K562 (cell line): ENCODE results near the gene PTGR3. TPM values are rescaled to one million over a fixed set of nuclear protein-coding genes. Genes with fewer than 3 reads are reported as not detected.

Source experiments
- ATAC-seq: fragments of 200-7000 bp; cut with Tn5 transposase; 3 replicates; pipeline ENCODE4 v1.9.1; 2020; ENCODE audit warnings: moderate library complexity
- BruUV-seq: library from RNA; stranded (reverse); fragments of 400-500 nt; replicated peaks from 2 replicates; lab custom pipeline; 2021; lab: Mats Ljungman, UMichigan
- CTCF ChIA-PET: fragments of 300-600 bp; formaldehyde crosslinking; extraction: SDS; loops from one replicate; lab custom pipeline; 2021; ENCODE audit warnings: low intra/inter-chr PET ratio; lab: Yijun Ruan, JAX
- POLR2A ChIA-PET: fragments of 300-600, 350-650 bp; sonication (Branson Sonifier 250); formaldehyde crosslinking; extraction: SDS; loops from one replicate; lab custom pipeline; 2021; ENCODE audit warnings: antibody characterized with exemption, inconsistent platforms; lab: Yijun Ruan, JAX
- DNase-seq, 4 experiments: peaks; one replicate each; pipeline versions ENCODE4 v3.0.0 to v3.0.0-alpha.2; 2011 to 2018; ENCODE audit warnings: low spot score in 3 of 4, mixed read lengths in 3 of 4; ENCODE audit errors: extremely low read depth in 1 of 4
- FAIRE-seq: peaks from 2 replicates; lab custom pipeline; 2011; peaks lifted over from hg19 to GRCh38; lab: Jason Lieb, UNC
- H2AFZ ChIP-seq: 2 replicates; pipeline ENCODE4 v1.6.0; 2011; ENCODE audit warnings: low read depth, low read length, control low read depth, inconsistent platforms
- H3K27ac ChIP-seq: fragments of 200-600 bp; 3 replicates; pipeline ENCODE4 v1.8.0; 2011; ENCODE audit warnings: low read depth, mild to moderate bottlenecking, control low read depth, inconsistent platforms, low read length, moderate library complexity, mixed read lengths; ENCODE audit errors: extremely low read depth
- H3K27me3 ChIP-seq, 2 experiments: fragments of 300-600 bp in 1 of 2; 2 replicates in 1 of 2; 3 replicates in 1 of 2; pipeline versions ENCODE4 v1.6.0 to v1.8.0; 2011; ENCODE audit warnings: inconsistent platforms in 2 of 2, low read length in 2 of 2, mild to moderate bottlenecking in 1 of 2, mixed read lengths in 1 of 2, moderate library complexity in 1 of 2; ENCODE audit not compliant: control insufficient read depth in 2 of 2, insufficient read depth in 2 of 2
- H3K36me3 ChIP-seq: fragments of 300-600 bp; 3 replicates; pipeline ENCODE4 v1.8.0; 2011; ENCODE audit warnings: mild to moderate bottlenecking, low read length, inconsistent platforms; ENCODE audit not compliant: control insufficient read depth, insufficient read depth
- H3K4me1 ChIP-seq, 2 experiments: fragments of 200-600 bp in 1 of 2; replicated peaks in 1 of 2; 2 replicates in 1 of 2; 3 replicates in 1 of 2; pipeline versions ENCODE4 v1.5.1 to v1.8.0; 2011; ENCODE audit warnings: inconsistent platforms in 2 of 2, low read length in 2 of 2, mild to moderate bottlenecking in 1 of 2, mixed read lengths in 1 of 2, moderate library complexity in 1 of 2; ENCODE audit not compliant: control insufficient read depth in 2 of 2, insufficient read depth in 2 of 2
- H3K4me2 ChIP-seq: 2 replicates; pipeline ENCODE4 v1.6.1; 2011; ENCODE audit warnings: low read length, control low read depth, inconsistent platforms, mixed read lengths; ENCODE audit not compliant: insufficient read depth
- H3K4me3 ChIP-seq: fragments of 200-600 bp; sonication (generic), shearing (Covaris generic); 2 replicates; pipeline ENCODE4 v1.5.1; 2016; ENCODE audit warnings: control low read depth, inconsistent platforms
- H3K79me2 ChIP-seq: fragments of 200-600 bp; 3 replicates; pipeline ENCODE4 v1.8.0; 2011; ENCODE audit warnings: low read length, inconsistent platforms; ENCODE audit not compliant: control insufficient read depth, insufficient read depth
- H3K9ac ChIP-seq, 2 experiments: 2 replicates each; pipeline versions ENCODE4 v1.6.0 to v1.6.1; 2011; ENCODE audit warnings: low read depth in 2 of 2, low read length in 2 of 2, control low read depth in 1 of 2, inconsistent platforms in 1 of 2, mild to moderate bottlenecking in 1 of 2, mixed read lengths in 1 of 2; ENCODE audit not compliant: insufficient read depth in 1 of 2
- H3K9me1 ChIP-seq: one replicate; pipeline ENCODE4 v1.6.0; 2011; ENCODE audit warnings: inconsistent platforms, mild to moderate bottlenecking, low read length, moderate library complexity; ENCODE audit not compliant: control insufficient read depth, insufficient read depth
- H3K9me3 ChIP-seq: replicated peaks from 2 replicates; pipeline ENCODE4 v1.5.1; 2011; ENCODE audit warnings: low read depth, low read length, inconsistent platforms; ENCODE audit not compliant: control insufficient read depth, insufficient read depth
- H4K20me1 ChIP-seq: replicated peaks from 2 replicates; pipeline ENCODE4 v1.6.1; 2011; ENCODE audit warnings: low read length, inconsistent platforms, mixed read lengths; ENCODE audit not compliant: control insufficient read depth, insufficient read depth
- CBX2 ChIP-seq: fragments of 200-600 bp; sonication (generic); IDR thresholded peaks from one replicate; pipeline ENCODE4 v1.6.1; 2012; ENCODE audit warnings: mild to moderate bottlenecking, low read length, inconsistent platforms; ENCODE audit not compliant: insufficient read depth, poor library complexity, severe bottlenecking
- CBX8 ChIP-seq: fragments of 200-600 bp; sonication (generic); IDR thresholded peaks from 2 replicates; pipeline ENCODE4 v1.6.1; 2012; ENCODE audit warnings: borderline replicate concordance, mixed run types, low read depth, mild to moderate bottlenecking, moderate library complexity, mixed read lengths, low read length, control low read depth, inconsistent platforms; ENCODE audit not compliant: poor library complexity, severe bottlenecking; ENCODE audit errors: extremely low read depth
- CXXC5 ChIP-seq: fragments of 250-450 bp; sonication (Bioruptor Pico); IDR thresholded peaks from 2 replicates; pipeline ENCODE4 v1.8.0; 2022; ENCODE audit warnings: inconsistent platforms, mild to moderate bottlenecking, moderate library complexity
- HDAC8 ChIP-seq: fragments of 450-650 bp; IDR thresholded peaks from 2 replicates; pipeline ENCODE4 v1.6.1; 2016; ENCODE audit warnings: mild to moderate bottlenecking, missing genetic modification characterization, moderate library complexity, missing compliant biosample characterization
- KDM4B ChIP-seq, 2 experiments: fragments of 450-650 bp in 1 of 2; sonication (generic) in 1 of 2; IDR thresholded peaks; 2 replicates each; pipeline ENCODE4 v1.6.1; 2016 to 2017; ENCODE audit warnings: borderline replicate concordance in 2 of 2, antibody characterized with exemption in 1 of 2, low read depth in 1 of 2, mild to moderate bottlenecking in 1 of 2
- KHSRP ChIP-seq: fragments of 450-650 bp; IDR thresholded peaks from 2 replicates; pipeline ENCODE4 v1.6.1; 2017
- MEF2D ChIP-seq: conservative IDR thresholded peaks from 2 replicates; pipeline ENCODE4 v1.6.1; 2016; ENCODE audit warnings: low read depth, missing genetic modification characterization, missing compliant biosample characterization
- NR2C2 ChIP-seq, 2 experiments: fragments of 200-800 bp in 1 of 2; sonication (Bioruptor generic) in 1 of 2; sonication (generic) in 1 of 2; formaldehyde crosslinking in 1 of 2; IDR thresholded peaks; 2 replicates each; pipeline versions ENCODE4 v1.6.1 to v1.8.0; 2016 to 2022; ENCODE audit warnings: mild to moderate bottlenecking in 1 of 2, missing compliant biosample characterization in 1 of 2, missing genetic modification characterization in 1 of 2, missing genetic modification reagents in 1 of 2
- SRSF9 ChIP-seq: fragments of 200-400 bp; formaldehyde crosslinking; IDR thresholded peaks from 2 replicates; pipeline ENCODE4 v1.6.1; 2017; ENCODE audit warnings: low read depth, low read length, borderline replicate concordance
- TEAD2 ChIP-seq: fragments of 450-650 bp; IDR thresholded peaks from 2 replicates; pipeline ENCODE4 v1.6.1; 2016; ENCODE audit warnings: missing genetic modification characterization, control low read depth, missing compliant biosample characterization
- U2AF1 ChIP-seq: fragments of 200-400 bp; formaldehyde crosslinking; optimal IDR thresholded peaks from 2 replicates; pipeline ENCODE3; 2017; ENCODE audit warnings: mild to moderate bottlenecking, low read depth, low read length, moderate library complexity
- ZC3H11A ChIP-seq: IDR thresholded peaks from 2 replicates; pipeline ENCODE4 v1.6.1; 2012; ENCODE audit warnings: low read depth, low read length, improper control_type of control experiment
- ZFX ChIP-seq: sonication (generic); formaldehyde crosslinking; IDR thresholded peaks from 2 replicates; pipeline ENCODE4 v1.8.0; 2022; ENCODE audit warnings: mild to moderate bottlenecking, missing genetic modification reagents, moderate library complexity
- ZKSCAN8 ChIP-seq: fragments of 200-800 bp; sonication (Bioruptor generic); IDR thresholded peaks from 2 replicates; pipeline ENCODE4 v1.6.1; 2016; ENCODE audit warnings: missing genetic modification characterization, missing compliant biosample characterization
- ZNF311 ChIP-seq: fragments of 250-450 bp; sonication (Bioruptor Pico); IDR thresholded peaks from 2 replicates; pipeline ENCODE4 v1.4.0; 2020; ENCODE audit warnings: mild to moderate bottlenecking, moderate library complexity
- WGBS: fragments of 100-300 bp; shearing (Covaris generic); methylation state at CpG from one replicate; pipeline ENCODE4 v1.1.6; 2016; ENCODE audit warnings: low coverage, mixed read lengths; ENCODE audit not compliant: insufficient coverage; ENCODE audit errors: missing lambda C conversion rate; 5-methylcytosine and 5-hydroxymethylcytosine counted together
- in situ Hi-C: fragments of 300-500 bp; cut with MboI; formaldehyde crosslinking; loops from 4 replicates; pipeline ENCODE4 v1.15.0; 2018; ENCODE audit warnings: inconsistent platforms, mixed read lengths
- intact Hi-C: fragments of 100-400 bp; cut with micrococcal nuclease; formaldehyde crosslinking; loops from 2 replicates; pipeline ENCODE4 v1.14.2; 2022
- polyA plus RNA-seq, 8 experiments: library from polyadenylated mRNA; depleted of rRNA in 4 of 8; stranded (reverse) in 5 of 8; unstranded in 3 of 8; fragments of >200 nt; fragmentation: Nextera tagmentation in 2 of 8; fragmentation: Illumina TruSeq in 1 of 8; extraction: Ambion mirVana in 2 of 8; extraction: Trizol in 1 of 8; gene quantifications; 2 replicates each; pipeline versions ENCODE4 v1.2.1 to v1.2.3, GENCODE V29; 2011 to 2014; ENCODE audit warnings: inconsistent platforms in 1 of 8, missing spikeins in 1 of 8
- total RNA-seq, 7 experiments: library from RNA; depleted of rRNA in 6 of 7; stranded (reverse); fragments of >200 nt in 6 of 7; fragmentation: Illumina TruSeq in 2 of 7; extraction: Trizol in 2 of 7; gene quantifications; 2 replicates each; pipeline versions ENCODE4 v1.2.1 to v1.2.3, GENCODE V29; 2011 to 2021; ENCODE audit warnings: low replicate concordance in 1 of 7
- TF ChIP-seq, protein P1 (sequence below): fragments of 450-650 bp; formaldehyde crosslinking; IDR thresholded peaks from 2 replicates; pipeline ENCODE4 v1.4.0; 2022; ENCODE audit warnings: mild to moderate bottlenecking, moderate library complexity
- TF ChIP-seq, protein P2 (sequence below): sonication (generic); formaldehyde crosslinking; IDR thresholded peaks from 2 replicates; pipeline ENCODE4 v1.8.1; 2023; ENCODE audit warnings: missing genetic modification reagents, mild to moderate bottlenecking, borderline replicate concordance

PTGR3 gene
- total and polyA plus RNA-seq, 9 of the 15 experiments (the other 6 are each of a cell fraction or from before 2014, with no cell fraction given): 4.1 to 32.3 (median 15.3) TPM

DNA sequence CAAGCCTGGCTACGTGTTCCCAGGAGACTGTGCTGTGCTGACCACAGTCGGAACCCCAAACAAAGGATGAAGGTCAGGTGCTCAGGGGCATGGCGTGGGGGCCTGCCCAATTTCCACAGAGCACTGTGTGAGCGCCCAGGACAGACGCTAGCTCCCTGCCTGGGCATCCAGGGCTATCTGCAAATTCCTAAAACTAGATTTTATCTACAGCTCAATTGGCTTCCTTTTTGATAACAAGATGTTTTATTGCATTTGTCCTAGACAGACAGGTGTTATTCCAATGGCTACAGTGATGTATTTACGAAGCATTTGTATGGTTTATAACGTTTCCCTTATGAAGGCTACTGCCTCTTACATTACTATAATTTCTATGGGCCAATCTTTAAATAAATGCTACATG lies 16.0 kb downstream of the PTGR3 start:
- H3K9me1 ChIP-seq: no peaks in the 10 kb centered on the region
- DNase-seq: no peak
- H3K4me1 ChIP-seq: no peaks in the 10 kb centered on the region
- no peaks in the 10 kb centered on the region for H3K9me3 ChIP-seq
- BruUV-seq: no TSS peak
- H3K9ac ChIP-seq: no peak overlapping the region
- no peak overlapping the region for H3K4me2 ChIP-seq
- H3K79me2 ChIP-seq: no peaks in the 10 kb centered on the region
- no peak overlapping the region for H2AFZ ChIP-seq
- no peak overlapping the region for H3K27ac ChIP-seq
- 13% methylated on average over 4 of the region's 7 CpGs for WGBS
- in situ Hi-C loops: no loop called here
- peaks cover 0 to 16% of the 10 kb centered on the region in 2 experiments; a peak in 4 of 5 replicates for H3K27me3 ChIP-seq
- intact Hi-C loops: no loop called here
- H3K36me3 ChIP-seq: no peaks in the 10 kb centered on the region
- POLR2A ChIA-PET: no interaction called here
- FAIRE-seq: no peak
- H4K20me1 ChIP-seq: no peaks in the 10 kb centered on the region
- H3K4me3 ChIP-seq: no peak overlapping the region
- no peak for ATAC-seq
- CTCF ChIA-PET: no interaction called here
- TF ChIP-seq CXXC5 (CRISPR knock-in tag) (no peak), TEAD2 (tag) (no peak), ZNF311 (CRISPR knock-in tag) (no peak), SRSF9 (no peak), ZKSCAN8 (CRISPR knock-in tag) (no peak), KHSRP (no peak), NR2C2 (CRISPR knock-in tag; IDR thresholded peaks at IDR 0.05) (no peak), NR2C2 (tag; IDR thresholded peaks at IDR 0.05) (no peak), KDM4B (IDR thresholded peaks at IDR 0.05; ENCODE audit: borderline replicate concordance in 2 of 2, low read depth in 1 of 2) (no peak), CBX8 (no peak), MEF2D (tag) (no peak), CBX2 (no peak), HDAC8 (tag) (no peak), ZFX (no peak), U2AF1 (no peak), ZC3H11A (no peak)
- TF ChIP-seq, protein P1, sequence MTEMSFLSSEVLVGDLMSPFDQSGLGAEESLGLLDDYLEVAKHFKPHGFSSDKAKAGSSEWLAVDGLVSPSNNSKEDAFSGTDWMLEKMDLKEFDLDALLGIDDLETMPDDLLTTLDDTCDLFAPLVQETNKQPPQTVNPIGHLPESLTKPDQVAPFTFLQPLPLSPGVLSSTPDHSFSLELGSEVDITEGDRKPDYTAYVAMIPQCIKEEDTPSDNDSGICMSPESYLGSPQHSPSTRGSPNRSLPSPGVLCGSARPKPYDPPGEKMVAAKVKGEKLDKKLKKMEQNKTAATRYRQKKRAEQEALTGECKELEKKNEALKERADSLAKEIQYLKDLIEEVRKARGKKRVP (CRISPR knock-in tag): no peak
- TF ChIP-seq, protein P2, sequence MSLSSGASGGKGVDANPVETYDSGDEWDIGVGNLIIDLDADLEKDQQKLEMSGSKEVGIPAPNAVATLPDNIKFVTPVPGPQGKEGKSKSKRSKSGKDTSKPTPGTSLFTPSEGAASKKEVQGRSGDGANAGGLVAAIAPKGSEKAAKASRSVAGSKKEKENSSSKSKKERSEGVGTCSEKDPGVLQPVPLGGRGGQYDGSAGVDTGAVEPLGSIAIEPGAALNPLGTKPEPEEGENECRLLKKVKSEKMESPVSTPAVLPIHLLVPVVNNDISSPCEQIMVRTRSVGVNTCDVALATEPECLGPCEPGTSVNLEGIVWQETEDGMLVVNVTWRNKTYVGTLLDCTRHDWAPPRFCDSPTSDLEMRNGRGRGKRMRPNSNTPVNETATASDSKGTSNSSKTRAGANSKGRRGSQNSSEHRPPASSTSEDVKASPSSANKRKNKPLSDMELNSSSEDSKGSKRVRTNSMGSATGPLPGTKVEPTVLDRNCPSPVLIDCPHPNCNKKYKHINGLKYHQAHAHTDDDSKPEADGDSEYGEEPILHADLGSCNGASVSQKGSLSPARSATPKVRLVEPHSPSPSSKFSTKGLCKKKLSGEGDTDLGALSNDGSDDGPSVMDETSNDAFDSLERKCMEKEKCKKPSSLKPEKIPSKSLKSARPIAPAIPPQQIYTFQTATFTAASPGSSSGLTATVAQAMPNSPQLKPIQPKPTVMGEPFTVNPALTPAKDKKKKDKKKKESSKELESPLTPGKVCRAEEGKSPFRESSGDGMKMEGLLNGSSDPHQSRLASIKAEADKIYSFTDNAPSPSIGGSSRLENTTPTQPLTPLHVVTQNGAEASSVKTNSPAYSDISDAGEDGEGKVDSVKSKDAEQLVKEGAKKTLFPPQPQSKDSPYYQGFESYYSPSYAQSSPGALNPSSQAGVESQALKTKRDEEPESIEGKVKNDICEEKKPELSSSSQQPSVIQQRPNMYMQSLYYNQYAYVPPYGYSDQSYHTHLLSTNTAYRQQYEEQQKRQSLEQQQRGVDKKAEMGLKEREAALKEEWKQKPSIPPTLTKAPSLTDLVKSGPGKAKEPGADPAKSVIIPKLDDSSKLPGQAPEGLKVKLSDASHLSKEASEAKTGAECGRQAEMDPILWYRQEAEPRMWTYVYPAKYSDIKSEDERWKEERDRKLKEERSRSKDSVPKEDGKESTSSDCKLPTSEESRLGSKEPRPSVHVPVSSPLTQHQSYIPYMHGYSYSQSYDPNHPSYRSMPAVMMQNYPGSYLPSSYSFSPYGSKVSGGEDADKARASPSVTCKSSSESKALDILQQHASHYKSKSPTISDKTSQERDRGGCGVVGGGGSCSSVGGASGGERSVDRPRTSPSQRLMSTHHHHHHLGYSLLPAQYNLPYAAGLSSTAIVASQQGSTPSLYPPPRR (CRISPR knock-in tag): no peak
